GM21723 (cell line): ENCODE results near the gene INPP5A.

ENCODE experiments used
- ATAC-seq: cut with Tn5 transposase; IDR thresholded peaks from one replicate; pipeline ENCODE4 v1.9.1; 2021; ENCODE audit warnings: mild to moderate bottlenecking, moderate library complexity; ENCODE audit not compliant: unreplicated experiment

Gene INPP5A

GRCh38 chr10:132577350-132578003, 39.9 kb downstream of the INPP5A start:
- ATAC-seq = no peak

GRCh38 chr10:132578287-132578951, 40.8 kb downstream of the INPP5A start:
- ATAC-seq = no peak

- no peak for ATAC-seq
Observed at GRCh38 chr10:132579027-132579859, 41.7 kb downstream of the INPP5A start.

- no peak for ATAC-seq
Observed at GRCh38 chr10:132580143-132580542, 42.6 kb downstream of the INPP5A start.

- no peak for ATAC-seq
Observed at GRCh38 chr10:132580617-132581016, 43.0 kb downstream of the INPP5A start.

- ATAC-seq = no peak
Observed at GRCh38 chr10:132582137-132582536, 44.5 kb downstream of the INPP5A start.

GRCh38 chr10:132582771-132583170, 45.2 kb downstream of the INPP5A start:
- no peak for ATAC-seq

- no peak for ATAC-seq
Observed at GRCh38 chr10:132583456-132583855, 45.9 kb downstream of the INPP5A start.

- no peak for ATAC-seq
Observed at GRCh38 chr10:132584081-132584480, 46.5 kb downstream of the INPP5A start.

- no peak for ATAC-seq
Observed at GRCh38 chr10:132585732-132586722, 48.4 kb downstream of the INPP5A start.

- ATAC-seq = no peak
Observed at GRCh38 chr10:132586739-132587138, 49.2 kb downstream of the INPP5A start.

GRCh38 chr10:132587175-132587574, 49.6 kb downstream of the INPP5A start:
- no peak for ATAC-seq

GRCh38 chr10:132588301-132589013, 50.9 kb downstream of the INPP5A start:
- ATAC-seq = peak; percentile 41

GRCh38 chr10:132589015-132589414, 51.4 kb downstream of the INPP5A start:
- ATAC-seq = no peak

GRCh38 chr10:132589681-132590080, 52.1 kb downstream of the INPP5A start:
- ATAC-seq = no peak

- no peak for ATAC-seq
Observed at GRCh38 chr10:132590094-132590751, 52.6 kb downstream of the INPP5A start.

- ATAC-seq = no peak
Observed at GRCh38 chr10:132590752-132591121, 53.1 kb downstream of the INPP5A start.

GRCh38 chr10:132591166-132591971, 53.8 kb downstream of the INPP5A start:
- ATAC-seq = no peak
